GM12878 (cell line): ENCODE measurements around the gene SELENOT. TPM values are rescaled to one million over a fixed set of nuclear protein-coding genes. Genes with fewer than 3 reads are reported as not detected.

Experiments used
- ATAC-seq: fragments of 200-7000 bp; cut with Tn5 transposase; 3 replicates; pipeline ENCODE4 v1.9.1; 2020; ENCODE audit warnings: mild to moderate bottlenecking, moderate library complexity
- BruUV-seq: library from RNA; stranded (reverse); fragments of 400-500 nt; replicated peaks from 2 replicates; lab custom pipeline; 2021; lab: Mats Ljungman, UMichigan
- CTCF ChIA-PET: fragments of 300-600 bp; sonication (Branson Sonifier 250); formaldehyde crosslinking; extraction: SDS; loops from one replicate; lab custom pipeline; 2021; ENCODE audit warnings: inconsistent platforms; lab: Yijun Ruan, JAX
- POLR2A ChIA-PET: fragments of 350-600 bp; formaldehyde crosslinking; extraction: SDS; loops from one replicate; lab custom pipeline; 2021; ENCODE audit warnings: inconsistent platforms; lab: Charles Lee
- RAD21 ChIA-PET: fragments of 300-600 bp; sonication (Branson Sonifier 250); formaldehyde crosslinking; loops from one replicate; lab custom pipeline; 2023; ENCODE audit warnings: antibody characterized with exemption; ENCODE audit not compliant: unreplicated experiment; lab: Charles Lee
- SMC1A ChIA-PET: fragments of 300-600 bp; sonication (Branson Sonifier 250); formaldehyde crosslinking; loops from one replicate; lab custom pipeline; 2023; ENCODE audit not compliant: unreplicated experiment, uncharacterized antibody; lab: Charles Lee
- DNase-seq: peaks from one replicate; pipeline ENCODE4 v3.0.0-alpha.2; 2011; ENCODE audit warnings: low read depth, low spot score
- FAIRE-seq: peaks from 3 replicates; lab custom pipeline; 2011; peaks lifted over from hg19 to GRCh38; lab: Jason Lieb, UNC
- H2AFZ ChIP-seq: 2 replicates; pipeline ENCODE4 v1.6.0; 2011; ENCODE audit warnings: low read depth, low read length, control low read depth; ENCODE audit not compliant: control insufficient read depth
- H3K27ac ChIP-seq: 2 replicates; pipeline ENCODE4 v1.5.1; 2011; ENCODE audit warnings: control low read depth; ENCODE audit not compliant: control insufficient read depth, insufficient read depth
- H3K27me3 ChIP-seq, 2 experiments: replicated peaks in 1 of 2; 2 replicates each; pipeline versions ENCODE4 v1.6.0 to v1.6.1; 2011; ENCODE audit warnings: low read length in 1 of 2; ENCODE audit not compliant: control insufficient read depth in 2 of 2, insufficient read depth in 2 of 2
- H3K36me3 ChIP-seq, 2 experiments: 2 replicates each; pipeline ENCODE4 v1.5.1; 2011; ENCODE audit warnings: low read length in 1 of 2; ENCODE audit not compliant: control insufficient read depth in 2 of 2, insufficient read depth in 2 of 2
- H3K4me1 ChIP-seq: 2 replicates; pipeline ENCODE4 v1.6.1; 2011; ENCODE audit warnings: mild to moderate bottlenecking, low read length, moderate library complexity, mixed read lengths; ENCODE audit not compliant: control insufficient read depth, insufficient read depth
- H3K4me2 ChIP-seq: 2 replicates; pipeline ENCODE4 v1.6.0; 2011; ENCODE audit warnings: control low read depth; ENCODE audit not compliant: control insufficient read depth, insufficient read depth
- H3K4me3 ChIP-seq: fragments of 200-600 bp; sonication (generic); 2 replicates; pipeline ENCODE4 v1.5.1; 2016
- H3K79me2 ChIP-seq: 2 replicates; pipeline ENCODE4 v1.6.0; 2011; ENCODE audit warnings: low read length; ENCODE audit not compliant: control insufficient read depth, insufficient read depth
- H3K9ac ChIP-seq: 2 replicates; pipeline ENCODE4 v1.8.0; 2011; ENCODE audit warnings: low read length, control low read depth, mixed read lengths; ENCODE audit not compliant: control insufficient read depth, insufficient read depth
- H3K9me3 ChIP-seq: replicated peaks from 3 replicates; pipeline ENCODE4 v1.5.1; 2011; ENCODE audit warnings: mild to moderate bottlenecking, low read length; ENCODE audit not compliant: control insufficient read depth, insufficient read depth
- H4K20me1 ChIP-seq: 2 replicates; pipeline ENCODE4 v1.6.0; 2011; ENCODE audit not compliant: control insufficient read depth, insufficient read depth
- BRCA1 ChIP-seq: IDR thresholded peaks from 2 replicates; pipeline ENCODE4 v1.6.1; 2011; ENCODE audit warnings: low read depth, low read length, improper control_type of control experiment
- NR2C2 ChIP-seq: IDR thresholded peaks from 2 replicates; pipeline ENCODE4 v1.6.1; 2011; ENCODE audit warnings: borderline replicate concordance, low read depth; ENCODE audit not compliant: control insufficient read depth, insufficient read length
- SIX5 ChIP-seq: IDR thresholded peaks from 2 replicates; pipeline ENCODE4 v1.6.1; 2011; ENCODE audit warnings: mild to moderate bottlenecking, low read depth, low read length, moderate library complexity; ENCODE audit not compliant: severe bottlenecking
- ZBTB11 ChIP-seq: fragments of 450-650 bp; formaldehyde crosslinking; IDR thresholded peaks from 2 replicates; pipeline ENCODE4 v1.5.0; 2022; ENCODE audit warnings: mild to moderate bottlenecking, missing genetic modification characterization
- WGBS: methylation state at CpG from one replicate; pipeline ENCODE4 v1.1.6; 2016; ENCODE audit warnings: low lambda C conversion rate; ENCODE audit not compliant: insufficient replicate concordance, insufficient coverage; ENCODE audit errors: missing lambda C conversion rate; 5-methylcytosine and 5-hydroxymethylcytosine counted together
- in situ Hi-C: fragments of 300-500 bp; cut with MboI; formaldehyde crosslinking; loops from 9 replicates; pipeline ENCODE4 v1.14.3; 2018; ENCODE audit warnings: mixed read lengths
- intact Hi-C: fragments of 100-400 bp; cut with micrococcal nuclease; formaldehyde crosslinking; loops from one replicate; pipeline ENCODE4 v1.14.2; 2022; ENCODE audit not compliant: unreplicated experiment
- polyA plus RNA-seq, 11 experiments: library from polyadenylated mRNA; depleted of rRNA in 4 of 11; unstranded in 6 of 11; stranded (reverse) in 5 of 11; fragments of >200 nt; fragmentation: Nextera tagmentation in 4 of 11; fragmentation: Illumina TruSeq in 1 of 11; extraction: Ambion mirVana in 4 of 11; extraction: Trizol in 1 of 11; gene quantifications; 1 replicate in 1 of 11; 2 replicates in 10 of 11; pipeline versions ENCODE4 v1.2.1 to v1.2.3, GENCODE V29; 2011 to 2016; ENCODE audit warnings: inconsistent platforms in 2 of 11, missing spikeins in 2 of 11, low read depth in 1 of 11
- total RNA-seq, 4 experiments: library from RNA; depleted of rRNA in 3 of 4; stranded (reverse); fragments of >200 nt in 3 of 4; fragmentation: Illumina TruSeq in 1 of 4; extraction: Trizol in 1 of 4; gene quantifications; 2 replicates each; pipeline versions ENCODE4 v1.2.1 to v1.2.3, GENCODE V29; 2013 to 2021
- TF ChIP-seq, protein P1 (sequence below): IDR thresholded peaks from 2 replicates; pipeline ENCODE4 v1.6.1; 2011; ENCODE audit warnings: mild to moderate bottlenecking, low read depth, low read length, moderate library complexity; ENCODE audit not compliant: insufficient replicate concordance

Gene SELENOT
- total and polyA plus RNA-seq, 10 of the 15 experiments (the other 5 are each of a cell fraction or from before 2014, with no cell fraction given): 89.4 to 768 (median 261) TPM

DNA sequence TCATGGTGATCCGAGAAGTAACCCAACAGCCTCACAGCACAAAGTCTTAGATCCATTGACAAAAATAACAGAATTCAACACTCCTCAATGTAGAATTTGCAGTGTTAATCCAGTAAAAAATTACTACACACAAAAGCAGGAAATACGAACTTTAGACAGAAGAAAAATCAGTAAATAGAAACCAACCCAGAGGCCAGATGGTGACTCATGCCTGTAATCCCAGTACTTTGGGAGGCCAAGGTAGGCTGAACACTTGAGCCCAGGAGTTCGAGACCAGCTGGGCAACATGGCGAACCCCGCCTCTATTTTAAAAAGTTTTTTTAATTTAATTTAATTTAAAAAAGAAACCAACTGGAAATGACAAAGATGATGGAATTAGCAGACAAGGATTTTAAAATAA is 36.1 kb downstream of the SELENOT start:
- no peaks in the 10 kb centered on the region for H3K27me3 ChIP-seq
- no peaks in the 10 kb centered on the region for H3K79me2 ChIP-seq
- no peaks in the 10 kb centered on the region for H3K36me3 ChIP-seq
- RAD21 ChIA-PET: no interaction called here
- POLR2A ChIA-PET: interaction anchor here (1.1 kb wide), 1 partner anchor 58 kb away, joined by 3 read pairs; no protein-coding TSS in a partner anchor
- no peak for ATAC-seq
- H2AFZ ChIP-seq: no peak overlapping the region
- peaks cover 5% of the 10 kb centered on the region for H3K4me1 ChIP-seq
- no peak overlapping the region for H3K4me2 ChIP-seq
- TF ChIP-seq SIX5: no peak
- no peak for TF ChIP-seq NR2C2
- TF ChIP-seq BRCA1: no peak
- no peak for TF ChIP-seq ZBTB11 (CRISPR knock-in tag)
- TF ChIP-seq, protein P1, sequence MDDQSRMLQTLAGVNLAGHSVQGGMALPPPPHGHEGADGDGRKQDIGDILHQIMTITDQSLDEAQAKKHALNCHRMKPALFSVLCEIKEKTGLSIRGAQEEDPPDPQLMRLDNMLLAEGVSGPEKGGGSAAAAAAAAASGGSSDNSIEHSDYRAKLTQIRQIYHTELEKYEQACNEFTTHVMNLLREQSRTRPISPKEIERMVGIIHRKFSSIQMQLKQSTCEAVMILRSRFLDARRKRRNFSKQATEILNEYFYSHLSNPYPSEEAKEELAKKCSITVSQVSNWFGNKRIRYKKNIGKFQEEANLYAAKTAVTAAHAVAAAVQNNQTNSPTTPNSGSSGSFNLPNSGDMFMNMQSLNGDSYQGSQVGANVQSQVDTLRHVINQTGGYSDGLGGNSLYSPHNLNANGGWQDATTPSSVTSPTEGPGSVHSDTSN: no peak
- no peak for DNase-seq
- no peaks in the 10 kb centered on the region for H3K9me3 ChIP-seq
- CTCF ChIA-PET: interaction anchor here (1.5 kb wide), 1 partner anchor 112 kb away, joined by 3 read pairs; no protein-coding TSS in a partner anchor
- BruUV-seq: no TSS peak
- no peak for FAIRE-seq
- SMC1A ChIA-PET: interaction anchor here (0.9 to 1.3 kb wide), 3 partner anchors 13 to 34 kb away, joined by 3 to 4 read pairs (median 3); no protein-coding TSS in a partner anchor
- H4K20me1 ChIP-seq: no peaks in the 10 kb centered on the region
- intact Hi-C loops: no loop called here
- 81% methylated on average over 5 of the region's 5 CpGs for WGBS
- in situ Hi-C loops: no loop called here
- no peak overlapping the region for H3K4me3 ChIP-seq
- no peak overlapping the region for H3K27ac ChIP-seq
- no peak overlapping the region for H3K9ac ChIP-seq
